DMS 273 treated with DMSO at 0.1 percent for 48 hours (cell line): ENCODE measurements around the gene ADRA2A.

Experiments
- DNase-seq: peaks from one replicate; lab custom pipeline; 2025; lab: John Stamatoyannopoulos, UW

Gene ADRA2A

DNA sequence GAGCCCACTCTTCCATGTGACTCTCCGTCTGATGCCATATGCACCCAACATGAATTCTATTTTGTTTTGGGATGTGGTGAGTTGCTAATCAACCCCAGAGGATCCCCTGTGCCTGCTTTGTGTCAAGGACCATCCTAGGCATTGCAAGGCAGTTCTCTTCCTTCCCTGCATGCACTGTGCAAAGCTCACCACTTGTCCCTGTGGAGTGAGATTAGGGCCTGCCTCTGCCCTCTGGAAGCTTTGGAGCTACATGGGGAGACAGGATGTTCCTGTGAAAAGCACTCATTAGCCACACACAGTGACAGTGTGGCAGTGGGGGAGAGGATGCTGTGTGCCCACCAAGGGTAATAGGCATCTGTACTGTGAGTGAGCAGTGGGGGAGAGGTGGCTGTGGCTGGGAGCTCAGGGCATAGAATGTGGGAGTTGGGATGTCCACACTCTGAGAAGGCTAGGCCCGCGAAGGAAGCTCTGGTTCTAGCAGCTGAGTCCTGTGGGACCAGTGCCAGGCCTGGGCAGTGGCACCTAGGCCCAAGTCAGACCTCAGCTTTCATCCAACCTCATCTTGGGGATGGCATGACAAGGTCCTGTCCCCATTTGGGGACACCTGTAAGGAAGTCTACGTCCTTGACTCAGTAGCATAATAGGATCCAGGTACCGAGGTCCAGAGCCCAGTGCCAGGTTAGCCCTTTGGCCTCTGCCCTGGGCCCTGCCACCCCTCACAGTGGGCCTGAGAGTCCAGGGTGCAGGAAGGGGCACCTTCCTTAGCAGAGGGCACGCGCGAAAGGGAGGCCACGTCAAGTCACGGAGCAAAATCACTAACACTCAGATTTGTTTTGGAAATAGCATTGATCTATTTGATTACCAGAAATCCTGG is 6.6 kb downstream of the ADRA2A start:
- no peak for DNase-seq

DNA sequence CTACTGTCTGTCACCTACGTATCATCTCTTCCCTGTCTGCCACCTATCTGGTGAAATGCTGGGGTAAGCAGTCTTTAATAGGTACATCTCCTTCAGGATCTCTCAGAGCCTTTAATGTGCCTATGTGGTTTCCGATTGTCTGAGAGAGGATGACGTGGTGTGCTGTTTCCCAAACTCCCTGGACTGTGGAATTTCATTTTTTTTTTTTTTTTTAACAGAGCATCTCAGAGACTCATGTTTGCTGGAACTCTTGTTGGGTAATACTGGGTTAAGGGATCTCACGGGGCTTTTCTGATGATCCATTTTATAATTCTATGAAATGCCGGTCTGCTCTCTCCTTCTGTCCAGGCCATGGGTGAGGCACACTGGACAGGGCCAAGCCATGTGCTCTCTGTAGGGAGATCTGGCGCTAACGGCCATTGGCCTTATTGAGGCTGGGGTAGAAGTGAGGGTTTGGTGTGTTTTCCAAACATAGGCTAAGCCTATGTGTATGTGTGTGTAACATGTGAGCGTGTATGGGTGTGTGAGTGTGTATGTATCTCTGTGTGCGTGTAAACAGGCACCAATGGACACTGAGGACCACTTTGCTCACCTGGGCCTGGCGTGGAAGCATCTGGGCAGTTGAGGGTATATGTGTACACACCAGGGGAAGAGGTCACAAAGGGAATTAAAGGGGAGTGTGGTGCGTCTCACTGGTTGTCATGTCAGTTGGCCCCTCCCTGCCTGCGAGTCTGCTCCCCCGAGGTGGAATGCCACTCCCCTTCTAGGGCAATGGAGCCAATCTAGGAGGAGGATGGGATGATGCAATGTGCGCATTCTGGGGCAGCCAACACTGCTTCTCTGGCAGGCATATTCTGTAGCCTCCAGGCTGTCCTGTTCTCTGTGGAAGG is 7.8 kb downstream of the ADRA2A start:
- no peak for DNase-seq

DNA sequence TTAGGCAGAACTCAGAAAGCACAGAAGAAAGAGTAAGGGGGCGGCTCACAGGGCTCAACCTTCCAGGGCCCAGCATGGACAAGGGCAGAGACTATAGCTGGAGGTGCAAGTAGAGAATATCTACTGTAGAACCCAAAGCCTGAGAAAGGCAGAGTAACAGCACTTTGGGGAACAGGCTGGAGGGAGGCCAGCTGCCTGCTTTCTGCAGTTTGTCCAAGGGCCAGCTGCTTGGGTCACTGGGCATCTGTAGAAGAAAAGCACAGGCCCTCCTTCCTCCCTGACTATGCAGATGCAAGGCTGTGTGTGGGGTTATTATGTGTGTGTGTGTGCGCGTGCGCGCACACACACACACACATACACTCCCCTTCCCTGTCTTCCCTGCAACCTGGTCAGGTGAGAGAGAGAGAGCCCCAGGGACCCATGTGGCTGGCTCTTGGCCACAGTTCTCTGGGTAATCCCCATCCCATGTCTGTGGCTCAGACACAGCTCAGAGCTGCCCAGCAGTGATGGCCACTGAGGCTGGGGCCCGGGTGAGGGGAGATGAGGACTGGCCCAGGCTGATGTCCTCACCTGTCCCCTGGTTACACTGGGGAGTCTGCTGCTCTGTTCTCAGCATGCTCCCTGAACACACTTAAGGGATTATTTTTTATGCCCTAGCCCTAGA is 9.0 kb downstream of the ADRA2A start:
- no peak for DNase-seq

DNA sequence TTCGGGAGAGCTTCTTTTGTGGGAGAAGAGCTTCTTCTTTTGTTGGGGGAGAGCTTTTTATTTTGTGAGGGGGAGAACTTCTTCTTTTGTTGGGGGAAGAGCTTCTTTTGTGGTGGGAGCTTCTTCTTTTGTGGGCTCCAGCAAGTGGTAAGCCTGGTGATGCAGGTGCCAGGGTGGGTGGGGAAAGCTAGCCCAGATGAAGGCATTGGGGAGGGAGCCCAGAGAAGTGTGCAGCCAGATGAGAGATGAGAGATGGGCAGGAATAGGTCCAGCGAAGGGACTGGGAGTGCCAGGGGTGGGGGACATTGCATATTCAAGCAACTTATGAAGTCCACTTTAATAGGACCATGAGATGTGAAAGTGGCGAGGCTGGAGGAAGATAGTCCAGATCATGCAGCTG is 9.7 kb downstream of the ADRA2A start:
- no peak for DNase-seq

DNA sequence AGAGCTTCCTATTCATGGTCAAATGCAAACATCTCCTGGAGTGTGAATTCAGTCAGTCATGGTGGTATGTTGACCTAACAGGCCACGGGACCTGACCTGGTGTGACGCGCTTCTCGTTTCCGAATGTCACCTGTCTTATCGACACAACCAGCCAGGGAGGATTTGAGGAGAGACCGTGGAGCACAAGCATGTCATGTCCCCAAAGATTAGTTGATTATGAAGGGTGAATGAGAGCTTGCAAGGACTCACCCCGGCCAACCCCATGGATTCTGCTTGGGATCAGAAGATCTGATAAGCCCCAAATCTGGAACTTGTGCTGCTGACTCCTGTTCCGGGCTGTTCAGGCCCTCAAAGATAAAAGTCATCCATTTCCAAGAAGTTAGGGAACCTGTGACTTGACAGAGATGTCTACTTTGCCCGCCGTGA is 10.5 kb downstream of the ADRA2A start:
- DNase-seq: no peak

DNA sequence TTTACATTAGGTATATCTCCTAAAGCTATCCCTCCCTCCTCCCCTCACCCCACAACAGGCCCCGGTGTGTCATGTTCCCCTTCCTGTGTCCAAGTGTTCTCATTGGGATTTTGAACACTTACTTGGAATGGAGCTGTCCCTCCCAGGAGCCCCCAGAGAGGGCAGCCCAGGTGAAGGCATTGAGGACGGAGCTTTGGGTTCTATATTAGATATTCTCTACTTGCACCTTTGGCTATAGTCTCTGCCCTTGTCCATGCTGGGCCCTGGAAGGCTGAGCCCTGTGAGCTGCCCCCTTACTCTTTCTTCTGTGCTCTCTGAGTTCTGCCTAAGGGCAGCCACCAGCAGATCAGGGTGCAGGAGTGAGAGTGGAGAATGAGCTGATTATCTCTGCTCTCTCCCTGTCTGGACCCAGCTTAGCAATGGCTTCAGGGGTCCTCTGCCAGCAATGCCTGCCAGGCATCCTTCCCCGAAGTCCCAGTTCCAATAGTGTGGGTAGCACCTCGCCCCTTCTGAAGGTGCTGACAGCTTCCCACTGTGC is 11.2 kb downstream of the ADRA2A start:
- DNase-seq: no peak

DNA sequence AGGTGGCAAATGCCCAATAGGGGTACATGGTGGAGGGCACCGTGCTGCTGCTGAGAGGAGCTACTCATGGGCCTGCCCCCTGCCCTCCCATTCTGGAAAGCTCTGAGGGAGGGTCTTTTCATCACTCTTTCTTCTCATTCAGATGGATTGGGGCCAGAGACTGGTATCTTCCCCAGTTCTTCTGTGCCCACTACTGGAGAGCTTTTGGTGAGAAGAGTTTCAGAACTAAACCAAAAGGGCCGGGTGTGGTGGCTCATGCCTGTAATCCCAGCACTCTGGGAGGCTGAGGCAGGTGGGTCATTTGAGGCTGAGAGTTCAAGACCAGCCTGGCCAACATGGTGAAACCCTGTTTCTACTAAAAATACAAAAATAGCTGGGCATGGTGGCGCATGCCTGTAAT is 12.5 kb downstream of the ADRA2A start:
- DNase-seq: no peak

DNA sequence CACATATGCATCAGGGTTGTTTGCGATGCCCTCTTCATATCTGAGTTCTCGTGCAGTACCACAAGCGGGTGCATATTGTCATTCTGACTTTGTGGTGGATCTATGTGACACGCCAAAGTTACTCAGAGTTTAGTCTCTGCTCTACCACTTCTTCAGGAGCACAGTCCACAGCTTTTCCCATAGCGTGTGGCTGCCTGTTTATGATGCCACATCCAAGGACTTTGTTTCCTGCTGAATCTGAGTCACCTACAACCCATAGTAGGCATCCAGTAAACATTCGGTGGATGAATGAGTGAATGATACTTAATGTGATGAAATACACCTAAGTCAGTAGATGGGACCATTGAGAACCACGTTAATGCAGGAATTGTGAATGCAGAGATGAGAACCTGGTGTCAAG is 15.0 kb downstream of the ADRA2A start:
- no peak for DNase-seq

DNA sequence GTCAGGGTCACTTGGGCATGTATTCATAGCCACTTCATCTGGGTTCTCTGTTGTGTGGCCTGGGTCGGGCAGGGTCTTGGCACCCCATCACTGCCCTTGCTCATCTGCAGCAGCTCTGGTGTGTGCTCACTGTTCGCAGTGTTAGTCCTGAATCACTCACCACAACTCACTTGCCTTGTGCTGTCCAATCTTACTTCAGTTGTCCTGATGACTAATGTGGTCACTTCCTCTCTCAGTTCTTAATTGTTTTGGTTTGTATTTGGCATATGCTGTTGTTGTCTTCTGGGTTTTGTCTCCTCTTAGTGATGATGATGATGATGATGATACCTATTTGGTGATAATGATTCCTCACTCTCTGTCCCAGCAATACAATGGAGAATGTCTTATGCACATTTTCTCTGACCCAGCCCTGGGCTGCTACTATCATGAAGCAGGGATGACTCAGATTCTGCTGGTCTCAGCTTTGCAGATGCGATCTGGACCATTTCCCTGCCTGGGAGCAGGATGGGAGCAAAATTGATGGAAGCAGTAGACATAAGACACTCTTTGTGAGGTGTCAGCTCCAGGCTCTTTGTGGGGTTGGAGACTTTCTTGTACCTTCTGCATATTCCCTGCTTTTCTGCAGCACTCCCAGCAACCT is 17.0 kb downstream of the ADRA2A start:
- DNase-seq: no peak

DNA sequence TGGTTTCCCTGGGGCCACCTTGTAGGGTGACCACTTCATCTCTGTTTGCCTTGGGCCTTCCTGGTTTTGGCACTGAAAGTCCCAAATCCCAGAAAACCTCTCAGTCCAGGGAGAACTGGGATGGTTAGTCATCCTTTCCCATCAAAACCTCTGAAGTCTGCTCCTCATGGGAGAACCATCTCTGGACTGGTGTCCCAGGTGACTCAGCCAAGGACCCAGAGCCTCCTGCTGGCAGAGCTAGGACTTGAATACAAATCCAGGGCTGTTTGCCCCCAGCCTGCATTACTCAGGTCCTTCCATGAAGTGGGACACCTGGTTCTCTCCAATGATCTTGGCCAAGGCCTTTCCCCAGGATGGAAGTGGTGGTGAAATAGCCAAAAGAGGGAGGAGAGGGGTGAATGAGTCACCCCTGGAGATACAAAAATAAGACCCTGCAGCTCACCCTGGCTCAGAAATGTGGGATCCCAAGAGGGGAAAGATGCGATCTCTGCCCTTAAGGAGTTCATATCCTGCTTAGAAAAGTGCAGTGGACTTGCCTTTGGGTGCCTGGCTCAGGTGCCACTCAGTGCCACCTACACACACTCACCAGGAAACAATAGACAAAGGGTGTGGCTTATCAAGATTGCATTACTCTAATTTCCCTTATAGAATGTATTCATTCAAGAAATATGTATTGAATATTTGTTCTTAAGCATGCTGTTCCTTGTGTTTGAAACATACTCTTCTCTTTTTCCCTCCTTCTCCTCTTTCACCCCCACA is 22.0 kb downstream of the ADRA2A start:
- DNase-seq: no peak

DNA sequence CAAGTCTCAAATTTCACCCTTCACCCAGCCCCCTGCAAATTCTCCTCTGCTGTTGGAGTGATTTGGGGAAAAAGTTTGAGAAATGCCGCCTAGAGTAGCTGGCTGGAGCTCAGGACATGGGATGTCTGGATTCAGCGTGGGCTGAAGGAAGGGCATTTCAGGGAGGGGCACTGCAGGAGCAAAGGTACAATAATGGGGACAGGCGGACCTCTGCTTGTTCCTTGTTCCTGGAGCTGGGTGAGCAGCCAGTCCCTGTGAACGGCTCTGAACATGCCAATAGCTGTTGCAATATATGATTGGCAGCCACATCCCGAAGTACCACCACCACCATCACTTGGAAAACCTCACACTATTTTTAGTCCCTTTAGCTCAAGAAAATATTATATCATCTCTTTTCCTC is 23.4 kb downstream of the ADRA2A start:
- no peak for DNase-seq

DNA sequence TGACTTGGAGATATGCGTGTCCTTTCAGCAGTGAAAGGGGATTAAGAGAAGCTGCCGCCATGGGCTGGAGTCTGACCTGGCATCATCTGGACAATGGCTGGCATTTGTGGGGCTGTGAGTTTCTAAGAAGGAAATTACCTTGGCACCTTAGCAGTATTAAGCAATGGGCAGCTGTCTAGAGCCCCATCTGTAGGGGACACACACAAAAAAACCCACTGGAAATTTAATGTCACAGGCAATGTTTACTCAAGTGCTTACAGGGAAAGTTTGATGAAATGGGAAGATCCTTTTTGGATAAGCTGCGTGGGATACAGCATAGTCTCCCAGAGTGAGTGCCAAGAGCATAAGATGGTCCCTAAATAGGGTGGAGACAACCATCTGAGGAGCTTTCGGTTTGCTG is 25.0 kb downstream of the ADRA2A start:
- no peak for DNase-seq

DNA sequence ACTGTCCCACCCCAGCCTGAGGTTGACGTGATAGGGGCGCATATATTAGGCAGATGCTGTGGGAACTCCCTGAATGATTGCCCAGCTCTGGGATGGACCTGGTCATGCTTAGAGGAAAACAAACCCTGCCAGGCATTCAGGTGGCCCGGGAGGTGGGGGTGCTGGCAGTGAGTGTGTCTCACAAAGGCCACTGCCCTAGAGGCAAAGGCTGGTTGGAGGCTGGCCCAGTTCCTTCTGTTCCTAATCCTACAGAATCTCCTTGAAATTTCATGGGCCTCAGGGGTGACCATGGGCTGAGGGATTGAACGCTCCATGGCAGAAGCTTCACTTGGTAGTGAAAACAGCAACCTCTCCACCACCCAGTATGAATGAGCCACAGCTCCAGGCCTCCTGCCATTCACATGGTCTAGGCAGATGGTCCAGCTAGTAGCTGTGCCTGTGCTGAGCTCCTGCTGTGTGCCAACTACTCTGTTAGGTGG is 25.6 kb downstream of the ADRA2A start:
- DNase-seq: no peak

DNA sequence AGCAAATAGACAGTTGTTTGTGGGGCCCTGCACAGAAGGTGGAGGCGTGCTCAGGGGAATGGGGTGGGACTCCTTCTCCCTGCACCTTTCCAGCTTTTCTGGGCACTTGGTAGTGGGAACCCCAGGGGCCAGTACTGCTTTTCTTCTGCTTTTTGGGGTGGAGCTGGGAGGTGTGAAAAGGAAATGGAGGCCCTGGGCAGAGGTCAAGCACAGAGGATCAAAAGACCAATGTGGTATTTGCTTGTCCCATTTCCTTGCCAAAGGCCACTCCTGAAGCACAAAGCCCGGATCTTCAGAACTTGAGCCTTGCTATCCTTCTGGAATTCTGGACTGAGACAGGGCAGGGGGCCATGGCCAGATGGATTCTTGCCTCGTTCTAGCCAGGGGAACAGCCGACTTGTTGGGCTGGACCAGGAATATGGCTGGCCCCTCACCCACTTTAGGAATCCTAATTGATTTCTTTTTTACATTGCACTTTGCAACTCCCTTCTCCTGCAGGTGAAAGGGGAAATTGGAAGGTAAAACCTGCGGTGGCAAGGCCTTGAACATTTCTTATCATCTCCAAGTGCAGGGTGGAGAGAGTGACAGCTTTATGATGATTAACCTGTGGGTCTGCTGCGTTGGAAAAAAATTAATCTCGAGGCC is 26.5 kb downstream of the ADRA2A start:
- no peak for DNase-seq

DNA sequence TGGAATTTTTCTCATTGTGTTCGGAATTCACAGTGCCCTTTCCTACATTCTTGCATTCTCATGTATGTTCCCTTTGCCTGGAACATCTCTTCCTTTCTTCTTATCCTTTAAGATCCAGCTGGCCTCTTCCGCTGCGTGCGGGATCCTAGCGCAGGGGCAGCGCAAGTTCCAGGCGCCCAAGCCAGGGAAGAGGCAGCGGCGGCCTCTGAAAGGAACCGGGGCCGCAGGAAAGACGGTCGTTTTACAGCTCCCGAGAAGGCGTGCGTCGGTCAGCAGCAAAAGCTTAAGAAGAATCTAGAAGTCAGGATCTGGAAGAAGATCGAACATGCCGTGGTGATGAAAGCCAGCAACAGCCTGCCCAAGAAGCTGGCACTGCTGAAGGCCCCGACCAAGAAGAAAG is 28.0 kb downstream of the ADRA2A start:
- no peak for DNase-seq

DNA sequence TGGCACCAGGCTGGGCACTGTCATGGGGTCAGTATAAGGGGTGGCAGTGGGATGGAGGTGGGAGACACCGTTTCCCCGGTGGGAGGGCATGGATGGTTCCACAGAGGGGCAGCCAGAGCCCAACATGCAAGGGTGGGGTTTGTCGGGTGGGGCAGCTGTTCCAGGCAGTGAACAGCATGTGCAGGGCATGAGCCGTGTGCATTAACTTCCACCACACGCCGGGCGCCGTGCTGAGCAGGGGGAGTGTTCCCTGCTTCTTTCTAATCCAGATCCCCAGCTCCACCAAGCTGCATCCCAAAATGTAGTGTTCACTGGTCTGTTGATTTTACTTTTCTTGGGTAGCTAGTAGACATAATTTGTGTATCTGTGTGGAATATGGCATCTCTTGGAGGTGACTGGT is 29.3 kb downstream of the ADRA2A start:
- DNase-seq: no peak

DNA sequence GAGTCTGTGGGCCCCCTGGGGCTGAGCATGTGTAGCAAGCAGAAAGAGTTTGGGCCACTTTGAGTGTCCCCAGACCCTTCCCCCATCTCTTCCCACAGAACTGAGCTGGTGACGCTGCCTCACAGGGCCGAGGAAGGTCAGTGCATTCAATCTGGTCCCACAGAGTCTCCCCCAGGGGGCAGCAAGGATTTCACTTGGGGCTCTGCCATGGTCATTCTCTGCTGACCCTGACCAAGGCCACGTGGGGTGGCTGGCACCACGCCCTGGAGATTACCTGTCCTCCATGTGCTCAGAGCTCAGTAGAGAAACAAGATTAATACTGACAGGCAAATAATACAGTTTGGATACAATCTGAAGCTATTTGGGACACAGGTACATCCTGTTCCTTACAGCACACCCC is 30.2 kb downstream of the ADRA2A start:
- DNase-seq: no peak

DNA sequence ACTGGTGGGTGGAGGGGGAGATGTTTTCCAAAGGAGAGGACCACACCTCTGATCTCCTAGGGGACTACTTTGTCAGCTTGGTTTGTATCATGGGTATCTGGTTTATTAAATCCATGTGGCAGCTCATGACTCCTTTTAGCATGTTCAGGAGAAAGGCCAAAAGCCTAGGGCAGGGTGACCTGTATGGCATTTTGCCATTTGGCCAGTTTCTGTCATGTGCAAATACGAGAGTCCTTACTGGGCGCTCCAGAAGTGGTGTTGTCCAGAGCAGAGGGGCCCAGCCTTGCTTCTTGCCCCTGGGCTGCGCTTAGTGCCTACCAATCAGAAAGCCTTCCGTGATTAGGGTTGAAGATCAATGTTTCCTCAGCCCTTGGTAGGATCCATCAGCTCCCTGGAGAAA is 31.0 kb downstream of the ADRA2A start:
- no peak for DNase-seq

DNA sequence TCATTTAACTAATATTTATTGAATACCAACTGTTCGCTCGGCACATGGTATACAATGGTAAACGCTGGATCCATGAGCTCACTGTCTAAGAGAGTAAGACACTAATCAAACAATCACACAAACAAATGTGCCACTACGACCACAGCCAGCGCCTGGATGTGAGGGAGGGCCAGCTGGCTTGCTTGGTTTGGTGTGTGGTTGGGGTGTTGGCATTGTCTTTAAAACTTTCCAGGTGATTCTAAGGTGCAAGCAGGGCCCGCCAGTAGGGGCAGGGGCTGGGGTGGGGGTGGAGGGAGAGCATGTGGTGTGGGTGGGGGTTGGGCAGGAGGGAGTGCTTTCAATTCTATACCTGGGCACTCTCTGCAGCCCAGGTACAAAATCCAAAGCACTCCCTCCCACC is 31.6 kb downstream of the ADRA2A start:
- DNase-seq: no peak

DNA sequence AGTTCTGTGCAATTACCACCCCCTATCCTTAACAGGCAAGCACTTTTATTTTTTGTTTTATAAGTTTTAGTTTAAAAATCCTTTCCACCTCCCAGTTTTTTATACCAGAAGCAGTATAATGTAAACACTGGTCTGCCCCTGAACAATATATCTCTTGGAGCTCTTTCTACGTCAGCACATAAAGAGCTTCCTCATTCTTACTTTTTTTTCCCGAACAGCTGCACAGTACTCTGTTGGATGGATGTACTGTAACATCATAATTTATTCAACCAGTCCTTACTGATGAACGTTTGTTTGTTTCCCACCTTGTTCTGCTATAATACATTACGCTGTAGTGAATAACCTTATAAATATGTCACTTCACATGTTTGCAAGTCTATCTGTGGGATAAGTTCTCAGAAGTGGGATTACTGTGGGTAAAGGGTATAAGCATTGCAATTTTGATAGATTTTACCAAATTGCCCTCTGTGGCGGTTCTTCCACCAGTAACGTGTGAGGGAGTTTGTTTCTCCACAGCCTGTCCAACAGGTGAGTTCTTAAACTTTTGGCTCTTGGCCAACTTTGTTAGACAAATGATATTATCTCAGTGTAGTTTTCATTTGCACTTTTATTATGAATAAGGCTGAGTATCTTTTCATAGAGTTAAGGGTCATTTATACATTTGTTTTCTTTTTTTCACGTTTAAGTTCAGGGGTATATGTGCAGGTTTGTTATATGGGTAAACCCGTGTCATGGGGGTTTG is 32.8 kb downstream of the ADRA2A start:
- no peak for DNase-seq
